Inferior parietal cortex (tissue), 1 donor: ENCODE data around the gene CCSER1.
"Not testable (repeated sequence)": the region's sequence is repeated elsewhere in the genome, so short reads cannot be mapped to it uniquely, and the experiment has no call there.

Source experiments
- DNase-seq: peaks from one replicate; pipeline ENCODE4 v3.0.0-alpha.2; 2016; ENCODE audit errors: extremely low spot score

Gene CCSER1

DNA sequence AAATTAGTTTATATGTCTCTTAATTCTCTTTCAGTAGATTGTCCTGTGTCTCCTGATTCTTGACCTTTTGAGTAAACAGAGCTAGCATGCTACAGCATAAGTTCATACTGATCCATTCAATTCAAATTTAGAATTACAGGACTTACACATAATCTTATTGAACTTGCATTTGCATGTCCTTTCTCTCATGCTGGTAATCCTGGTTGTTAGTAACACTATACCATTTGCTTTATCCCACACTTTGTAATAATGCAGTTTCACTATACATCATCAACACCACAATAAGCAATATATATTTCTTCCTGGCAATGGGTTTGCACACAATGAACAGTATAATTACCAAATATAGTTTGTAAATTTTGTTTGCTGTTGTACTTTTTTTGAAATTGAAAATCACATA, 1239.4 kb downstream of the CCSER1 start:
- DNase-seq, result no peak

DNA sequence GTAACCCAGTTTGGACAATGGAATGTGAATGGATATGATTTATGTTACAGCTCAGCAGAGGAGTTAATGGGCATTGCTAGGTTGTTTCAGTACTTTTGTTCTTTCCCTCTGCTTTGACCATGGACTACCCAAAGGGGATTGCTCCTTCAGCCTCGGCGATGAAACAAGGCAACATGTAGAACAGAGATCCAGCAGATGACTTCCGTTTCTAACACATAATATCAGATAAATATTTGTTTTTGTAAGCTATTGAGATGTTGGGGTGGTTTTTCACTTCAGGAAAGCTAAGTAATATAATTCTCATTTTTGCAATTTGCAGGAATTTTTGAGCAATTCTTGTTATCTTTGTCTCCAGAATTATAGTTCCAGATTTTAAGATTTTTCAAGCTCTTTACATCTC, 1241.9 kb downstream of the CCSER1 start:
- no peak for DNase-seq

DNA sequence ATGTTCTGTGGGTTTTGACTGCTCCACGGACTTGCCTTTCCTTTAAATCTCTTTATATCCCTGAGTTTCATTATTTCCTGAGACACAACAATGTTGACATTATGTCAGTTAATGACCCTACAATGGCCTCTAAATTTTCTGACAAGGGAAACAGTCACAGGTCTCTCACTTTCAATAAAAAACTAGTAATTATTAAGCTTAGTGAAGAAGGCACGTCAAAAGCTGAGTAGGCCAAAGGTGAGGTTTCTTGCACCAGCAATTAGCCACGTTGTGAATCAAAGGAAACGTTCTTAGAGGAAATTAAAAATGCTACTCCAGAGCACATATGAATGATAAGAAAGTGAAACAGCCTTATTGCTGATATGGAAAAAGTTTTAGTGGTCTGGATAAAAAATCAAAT, 1246.4 kb downstream of the CCSER1 start:
- no peak for DNase-seq

DNA sequence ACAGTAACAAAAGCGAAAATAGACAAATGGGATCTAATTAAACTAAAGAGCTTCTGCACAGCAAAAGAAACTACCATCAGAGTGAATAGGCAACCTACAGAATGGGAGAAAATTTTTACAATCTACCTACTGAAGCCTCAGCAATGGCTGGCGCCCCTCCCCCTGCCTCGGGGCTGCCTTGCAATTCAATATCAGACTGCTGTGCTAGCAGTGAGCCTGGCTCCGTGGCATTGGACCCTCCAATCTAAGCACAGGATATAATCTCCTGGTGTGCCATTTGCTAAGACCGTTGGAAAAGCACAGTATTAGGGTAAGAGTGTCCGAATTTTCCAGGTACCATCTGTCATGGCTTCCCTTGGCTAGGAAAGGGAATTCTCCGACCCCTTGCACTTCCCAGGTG, 1278.2 kb downstream of the CCSER1 start:
- DNase-seq, result not testable (repeated sequence)

DNA sequence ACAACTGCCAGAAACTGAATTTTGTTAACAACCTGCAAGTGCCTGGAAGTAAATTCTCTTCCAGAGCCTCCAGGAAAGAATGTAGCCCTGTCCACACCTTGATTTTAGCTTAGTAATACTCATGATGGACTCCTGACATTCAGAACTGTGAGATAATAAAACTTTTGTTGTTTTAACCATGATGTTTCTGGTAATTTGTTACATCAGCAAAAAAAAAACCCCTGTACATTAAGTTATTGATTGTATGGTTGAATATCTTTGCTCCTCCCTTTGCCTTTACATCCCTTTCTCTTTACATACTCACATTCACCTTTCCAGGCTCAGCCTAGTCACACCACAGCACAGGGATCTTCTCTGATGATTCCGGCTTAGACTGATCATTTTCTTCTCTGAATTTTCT, 1294.8 kb downstream of the CCSER1 start:
- no peak for DNase-seq

DNA sequence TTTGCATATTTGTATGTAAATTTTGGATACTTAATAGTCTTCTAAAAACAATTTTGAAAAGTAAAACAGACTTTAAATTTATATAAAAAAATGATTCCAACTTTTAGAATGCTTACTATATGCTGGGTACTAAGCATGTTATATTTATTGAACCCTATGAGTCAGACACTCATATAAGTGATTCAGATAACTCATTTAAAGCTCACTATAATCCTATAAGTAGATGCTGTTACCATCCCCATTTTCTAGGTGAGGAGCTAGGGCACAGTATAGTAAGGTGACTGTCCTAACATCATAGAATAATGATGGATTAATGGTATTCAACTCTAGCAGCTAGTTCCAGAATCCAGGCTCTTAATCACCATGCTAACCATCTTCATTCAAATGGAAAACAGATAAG, 1299.5 kb downstream of the CCSER1 start:
- DNase-seq, result no peak

DNA sequence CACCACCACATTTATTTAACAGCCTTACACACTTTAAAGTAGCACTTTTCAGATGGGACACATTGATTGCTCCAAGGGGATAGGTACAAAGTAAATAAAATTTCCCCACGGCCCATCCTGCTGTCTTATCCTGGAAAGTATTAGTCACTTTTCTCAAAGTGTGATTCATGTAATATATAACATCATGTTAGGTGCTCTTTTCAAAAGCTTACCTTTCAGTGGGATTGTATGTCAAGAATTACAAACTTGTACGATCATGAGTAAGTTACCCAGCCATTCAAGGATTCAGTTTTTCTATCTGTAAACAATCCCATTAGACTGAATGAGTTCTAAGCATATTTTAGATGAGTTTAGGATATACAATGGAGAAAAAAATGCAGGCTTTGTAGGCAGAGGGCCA, 1300.0 kb downstream of the CCSER1 start:
- DNase-seq, result no peak

DNA sequence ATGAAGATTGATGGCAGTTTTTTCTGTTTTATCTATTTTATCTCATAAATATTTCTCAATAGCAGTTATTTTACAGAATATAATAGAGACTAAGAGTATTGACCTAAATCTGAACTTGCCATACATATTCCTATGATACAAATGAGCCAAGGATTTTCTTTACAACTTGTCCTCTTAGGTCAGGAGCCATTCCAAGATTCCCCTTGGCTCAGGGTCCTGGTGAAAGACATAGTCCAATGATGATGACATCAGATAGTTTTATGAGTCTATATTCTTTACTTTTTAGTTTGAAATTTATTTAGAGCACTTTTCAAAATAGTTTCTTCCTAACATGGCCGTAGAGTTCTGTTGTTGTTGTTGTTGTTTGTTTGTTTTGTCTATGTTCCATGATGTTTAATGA, 1307.4 kb downstream of the CCSER1 start:
- no peak for DNase-seq

DNA sequence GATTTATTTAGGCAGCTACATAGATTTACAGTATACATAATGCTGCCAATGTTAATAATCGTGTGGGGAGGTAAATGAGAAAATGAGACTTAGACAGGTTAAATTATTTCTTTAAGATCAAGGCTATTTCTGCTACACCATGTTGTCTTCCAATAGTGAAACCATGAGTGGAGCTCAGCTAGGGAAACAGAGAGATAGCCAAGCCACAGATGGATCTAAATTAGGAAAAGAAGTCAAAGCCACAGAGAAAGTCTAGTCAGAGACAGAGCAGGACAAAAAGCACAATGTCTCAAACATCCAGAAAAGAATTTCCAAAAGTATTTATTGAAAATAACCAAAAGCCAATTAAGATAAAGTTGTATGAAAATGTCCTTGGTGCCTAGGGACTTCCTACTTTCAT, 1309.4 kb downstream of the CCSER1 start:
- no peak for DNase-seq

DNA sequence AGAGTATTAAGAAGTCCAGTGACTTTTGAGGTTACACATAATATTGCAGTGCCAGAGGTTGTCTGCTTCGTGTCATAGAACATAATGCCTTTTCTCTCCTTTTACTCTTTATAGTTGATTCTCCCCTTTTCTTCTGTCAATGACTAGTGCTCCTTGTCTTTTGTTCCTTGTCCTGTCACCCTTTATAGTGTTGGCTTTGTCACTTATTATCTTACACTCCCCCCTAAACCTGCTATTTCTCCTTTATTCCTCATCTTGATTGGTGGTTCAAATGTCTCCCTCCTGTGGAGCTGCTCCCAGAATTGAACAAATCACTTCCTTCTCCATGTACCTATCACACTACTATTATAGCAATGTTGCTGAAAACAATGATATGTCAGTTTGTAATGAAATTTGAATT, 1320.0 kb downstream of the CCSER1 start:
- DNase-seq, result no peak

DNA sequence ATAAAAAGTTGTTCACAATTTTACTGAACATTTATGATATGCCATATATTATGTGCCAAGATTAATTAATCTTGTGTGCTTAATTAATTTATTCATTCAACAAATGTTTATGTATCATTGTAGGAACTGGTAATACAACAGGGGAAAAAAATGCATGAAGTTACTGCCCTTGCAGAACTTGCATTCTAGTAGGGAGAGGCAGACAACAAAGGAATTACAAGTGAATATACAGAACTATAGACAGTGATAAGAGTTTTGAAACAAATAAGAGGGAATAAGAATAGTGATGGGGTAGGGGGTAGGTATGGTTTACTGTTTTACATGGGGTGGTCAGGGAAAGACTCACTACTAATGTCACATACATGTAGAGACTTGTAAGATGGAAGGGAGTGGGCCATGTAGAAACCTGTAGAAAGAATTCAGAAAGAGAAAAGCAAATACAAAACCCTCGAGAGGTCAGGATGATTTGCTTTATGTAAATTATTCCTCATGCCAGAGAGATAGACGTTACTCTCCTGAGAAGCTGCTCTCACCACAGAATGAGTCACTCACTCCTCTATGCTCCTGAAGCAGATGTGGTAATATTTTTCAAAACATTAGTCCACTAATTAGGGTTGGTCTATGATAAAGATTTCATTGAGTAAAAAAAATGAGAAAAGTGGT, 1321.6 kb downstream of the CCSER1 start:
- no peak for DNase-seq

DNA sequence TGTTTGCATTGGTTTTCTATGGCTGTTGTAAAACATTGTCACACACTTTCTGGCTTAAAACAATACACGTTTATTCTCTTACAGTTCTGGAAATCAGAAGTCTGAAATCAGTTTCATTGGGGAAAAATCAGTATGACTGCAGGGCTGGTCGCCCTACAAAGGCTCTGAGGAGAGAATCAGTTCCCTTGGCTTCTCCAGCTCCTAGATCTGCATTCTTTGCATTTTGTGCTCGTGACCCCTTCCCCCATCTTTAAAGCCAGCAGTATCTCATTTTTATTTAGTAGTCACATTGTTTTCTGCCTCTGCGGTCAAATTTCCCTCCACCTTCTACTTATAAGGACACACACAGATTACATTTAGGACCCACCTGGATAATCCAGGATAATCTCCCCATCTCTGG, 1326.9 kb downstream of the CCSER1 start:
- no peak for DNase-seq

DNA sequence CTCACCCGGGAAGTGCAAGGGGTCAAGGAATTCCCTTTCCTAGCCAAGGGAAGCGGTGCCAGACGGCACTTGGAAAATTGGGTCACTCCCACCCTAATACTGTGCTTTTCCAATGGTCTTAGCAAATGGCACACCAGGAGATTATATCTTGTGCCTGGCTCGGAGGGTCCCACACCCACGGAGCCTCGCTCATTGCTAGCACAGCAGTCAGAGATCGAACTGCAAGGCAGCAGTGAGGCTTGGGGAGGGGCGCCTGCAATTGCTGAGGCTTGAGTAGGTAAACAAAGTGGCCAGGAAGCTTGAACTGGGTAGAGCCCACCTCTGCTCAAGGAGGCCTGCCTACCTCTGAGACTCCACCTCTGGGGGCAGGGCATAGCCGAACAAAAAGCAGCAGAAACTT, 1335.4 kb downstream of the CCSER1 start:
- DNase-seq, result not testable (repeated sequence)

DNA sequence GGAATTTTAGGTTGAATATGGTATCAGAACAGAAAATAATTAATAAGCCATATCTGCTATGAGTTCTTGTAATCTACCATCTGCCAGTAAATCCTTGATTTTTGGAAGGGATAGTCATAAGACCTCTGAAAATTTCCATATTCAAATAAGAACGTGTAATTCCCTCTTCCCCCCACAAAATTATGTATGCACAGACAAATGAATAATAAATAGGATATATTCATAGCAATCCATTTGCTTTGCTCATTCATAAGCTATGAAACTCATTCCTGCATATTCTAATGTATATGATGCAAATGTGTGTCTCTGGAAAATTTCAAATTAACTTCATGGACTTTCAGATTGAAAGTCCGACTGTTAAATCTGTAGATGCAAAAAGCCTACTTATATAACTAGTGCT, 1343.5 kb downstream of the CCSER1 start:
- no peak for DNase-seq

DNA sequence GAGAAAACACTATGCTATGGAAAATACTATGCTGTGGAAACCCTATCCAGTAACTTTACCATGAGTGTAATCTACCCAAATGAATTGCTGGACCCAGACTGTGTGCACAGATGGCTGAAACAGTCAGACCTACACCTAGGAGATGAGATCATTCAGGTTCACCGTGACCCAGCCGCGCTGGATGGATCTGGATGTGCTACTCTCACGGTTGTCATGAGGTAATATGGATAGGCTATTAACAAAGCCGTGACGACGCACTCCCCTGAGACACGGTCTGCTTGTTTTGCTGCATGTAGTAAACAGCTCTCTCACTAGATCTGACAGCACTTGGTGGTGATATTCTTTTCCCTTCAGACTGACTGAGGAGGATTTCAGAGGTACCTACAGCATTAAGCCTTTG, 1344.1 kb downstream of the CCSER1 start:
- no peak for DNase-seq

DNA sequence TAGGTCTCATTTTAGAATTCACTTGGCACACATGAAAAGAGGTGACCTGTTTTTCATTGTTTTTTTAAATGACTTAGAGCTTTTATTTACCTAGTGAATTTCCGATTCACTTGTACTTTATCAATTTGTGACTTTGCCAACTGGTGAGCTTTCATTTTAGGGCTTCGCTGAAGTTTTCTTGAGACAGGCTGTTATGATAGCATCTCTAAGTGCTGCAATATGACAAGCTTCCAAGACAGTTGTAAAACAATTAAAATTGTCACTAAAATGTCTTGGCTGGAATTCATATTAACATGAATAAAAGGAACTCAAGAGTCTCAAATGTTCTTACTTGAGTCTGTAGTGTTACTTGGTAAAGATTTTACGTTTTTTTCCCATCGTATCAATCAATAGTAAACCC, 1344.9 kb downstream of the CCSER1 start:
- DNase-seq, result no peak

DNA sequence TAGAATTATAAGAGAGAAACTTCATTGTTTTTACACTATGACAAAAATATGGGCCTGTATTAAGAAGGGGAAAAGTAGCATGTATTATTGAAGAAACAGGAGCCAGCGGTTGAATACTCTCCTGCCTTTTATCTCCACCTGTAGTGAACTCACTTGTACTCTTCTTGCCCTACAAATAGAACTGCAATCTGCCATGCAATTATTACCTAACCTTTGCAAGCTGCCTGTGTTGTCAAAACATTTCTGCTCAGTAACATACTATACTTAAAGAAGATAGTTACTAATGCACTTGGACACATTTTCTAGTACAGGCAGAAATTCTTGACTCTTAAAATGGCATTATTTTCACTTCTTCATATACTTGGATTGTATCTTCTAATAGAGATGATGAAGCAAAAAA, 1358.2 kb downstream of the CCSER1 start:
- DNase-seq, result no peak

DNA sequence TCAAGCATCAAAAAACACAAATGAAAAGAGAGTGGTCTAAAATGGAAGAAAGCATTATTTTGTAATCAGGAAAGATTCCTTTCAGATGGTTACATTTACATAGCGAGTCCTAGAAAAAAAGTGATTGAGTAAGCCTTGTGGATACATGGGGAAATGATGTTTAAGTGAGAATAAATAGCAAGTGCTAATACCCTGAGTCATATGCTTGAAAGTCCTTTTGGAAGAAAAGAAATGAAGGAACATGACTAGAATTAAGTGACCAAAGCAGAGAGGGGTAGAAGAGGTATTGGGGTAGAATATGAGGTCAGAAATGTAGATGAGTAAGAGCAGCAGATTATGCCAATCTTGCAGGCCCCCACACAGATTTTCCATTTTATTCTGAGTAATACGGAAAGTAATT, 1361.8 kb downstream of the CCSER1 start:
- no peak for DNase-seq

DNA sequence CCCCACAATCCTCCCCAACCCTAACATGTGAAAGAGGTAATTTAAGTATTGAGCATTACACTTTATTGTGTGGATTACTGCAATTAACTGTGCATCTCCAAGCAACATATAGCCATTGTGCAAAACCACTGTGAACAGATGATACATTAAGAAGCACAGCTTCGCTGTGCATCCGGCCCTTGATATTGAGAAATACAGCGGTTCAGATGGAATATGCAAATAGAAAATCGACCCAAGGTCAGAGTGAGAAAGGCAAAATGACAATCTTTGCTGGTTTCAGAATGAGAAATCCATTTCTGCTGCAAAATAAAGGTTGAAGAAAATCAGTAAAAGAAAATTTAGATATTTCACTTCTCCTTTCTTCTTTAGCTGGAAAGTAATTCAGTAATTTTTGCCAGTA, 1370.7 kb downstream of the CCSER1 start:
- no peak for DNase-seq

DNA sequence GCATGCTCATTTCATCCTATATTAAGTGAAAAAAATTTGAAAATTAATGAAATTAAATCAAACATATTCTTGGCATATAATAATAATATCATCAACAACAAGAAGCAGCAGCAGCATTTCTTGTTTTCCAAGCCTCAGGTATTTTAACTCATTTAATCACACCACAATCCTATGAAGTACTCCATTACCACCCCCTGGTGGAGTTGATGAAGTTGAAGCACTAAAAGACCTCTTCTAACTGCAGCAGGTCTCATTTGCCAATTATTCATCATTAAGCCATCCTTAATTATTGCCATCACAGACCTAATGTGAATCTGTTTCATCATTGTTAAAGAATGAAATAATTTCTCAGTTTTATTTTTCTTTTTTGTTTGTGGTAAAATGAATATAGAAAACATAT, 1375.2 kb downstream of the CCSER1 start:
- DNase-seq, result no peak

DNA sequence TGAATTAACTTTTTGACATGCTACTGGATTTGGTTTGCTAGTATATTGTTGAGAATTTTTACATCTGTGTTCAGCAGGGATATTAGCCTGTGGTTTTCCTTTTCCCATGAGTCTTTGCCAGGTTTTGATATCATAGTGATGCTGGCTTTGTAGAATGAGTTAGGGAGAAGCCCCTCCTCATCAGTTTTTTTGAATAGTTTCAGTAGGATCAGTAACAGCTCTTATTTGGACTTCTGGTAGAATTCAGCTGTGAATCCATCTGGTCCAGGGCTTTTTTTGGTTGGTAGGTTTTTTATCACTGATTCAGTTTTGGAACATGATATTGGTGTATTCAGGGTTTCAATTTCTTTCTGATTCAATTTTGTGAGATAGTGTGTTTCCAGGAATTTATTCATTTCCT, 1386.1 kb downstream of the CCSER1 start:
- DNase-seq, result no peak

DNA sequence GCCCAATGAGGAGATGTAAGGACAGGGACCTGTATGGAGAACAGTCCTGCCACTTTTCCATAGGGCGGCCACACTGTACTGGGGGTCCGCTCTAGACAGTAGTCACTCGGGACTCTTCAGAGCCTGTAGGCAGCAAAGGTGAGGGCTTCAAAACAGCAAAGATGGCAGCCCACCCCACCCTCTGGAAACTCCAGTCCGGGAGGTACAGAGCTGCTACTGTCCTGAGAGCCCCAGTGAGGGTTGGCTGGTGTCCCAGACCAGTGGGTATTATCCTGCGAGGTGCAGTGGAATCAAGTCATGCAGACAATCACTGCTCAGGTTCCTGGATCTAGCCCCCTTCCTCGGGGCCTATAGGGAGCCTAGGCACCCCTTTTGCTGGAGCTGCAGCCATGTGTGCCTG, 1392.0 kb downstream of the CCSER1 start:
- no peak for DNase-seq

DNA sequence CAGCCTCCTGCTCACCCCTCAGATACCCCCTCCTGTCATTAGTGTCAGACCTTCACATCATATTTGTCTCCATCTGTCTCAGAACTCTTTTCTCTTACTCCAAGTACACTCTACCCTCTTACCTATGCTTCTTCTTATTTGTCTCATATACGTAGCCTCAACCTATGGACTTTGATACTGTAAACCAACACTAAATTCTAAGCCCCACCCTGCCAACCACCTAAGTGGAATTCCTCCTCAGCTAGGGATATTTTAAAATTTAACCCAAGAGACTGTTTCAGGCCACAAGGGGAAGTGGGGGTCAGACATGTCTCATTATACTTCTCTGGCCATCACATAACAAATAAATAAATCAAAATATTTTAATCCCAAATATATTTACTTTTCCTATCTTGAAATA, 1398.4 kb downstream of the CCSER1 start:
- no peak for DNase-seq

DNA sequence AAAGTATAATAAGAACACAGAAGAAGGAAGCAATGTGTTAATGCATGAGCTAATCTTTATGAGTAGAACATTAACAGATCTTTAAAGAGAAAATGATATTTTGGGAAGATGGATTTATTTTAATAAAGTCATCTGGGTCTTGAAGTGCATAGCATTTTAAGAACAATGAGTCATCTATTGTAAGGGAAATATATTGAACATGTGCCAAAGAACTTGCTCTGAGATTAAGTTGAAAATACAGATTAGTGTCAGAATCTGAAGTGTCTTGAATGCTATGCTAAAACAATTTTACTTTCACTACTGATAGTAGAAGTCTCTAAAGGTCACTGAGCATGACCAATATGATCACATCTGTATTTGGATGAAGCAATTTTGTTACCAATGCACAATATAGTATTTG, 1399.9 kb downstream of the CCSER1 start:
- no peak for DNase-seq

DNA sequence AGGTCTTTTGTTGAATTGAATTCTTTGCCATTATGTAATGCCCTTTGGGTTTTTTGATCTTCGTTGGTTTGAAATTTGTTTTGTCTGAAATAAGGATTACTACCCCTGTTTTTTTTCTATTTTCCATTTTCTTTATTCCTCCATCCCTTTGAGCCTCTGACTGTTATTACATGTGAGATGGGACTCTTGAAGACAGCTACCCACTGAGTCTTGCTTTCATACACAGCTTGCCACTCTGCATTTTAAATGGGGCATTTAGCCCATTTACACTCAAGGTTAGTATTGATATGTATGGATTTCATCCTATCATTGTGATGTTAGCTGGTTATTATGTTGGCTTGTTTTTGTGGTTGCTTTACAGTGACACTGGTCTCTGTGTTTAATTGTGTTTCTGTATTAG, 1440.4 kb downstream of the CCSER1 start:
- no peak for DNase-seq
